ENCODE data around the gene XKR8. TPM values are rescaled to one million over a fixed set of nuclear protein-coding genes. Genes with fewer than 3 reads are reported as not detected.

The XKR8 gene
- total and polyA plus RNA-seq, 9 donors = 3.9 to 6.1 (median 5.3) TPM

GRCh38 chr1:27935721-27936120 lies 24.1 kb upstream of the XKR8 start:
- WGBS, 3 donors = 30 to 62% (median 49%) methylated on average over 8 of the region's 8 CpGs
- H3K36me3 ChIP-seq = no peaks in the 10 kb centered on the region
- H3K27me3 ChIP-seq = no peaks in the 10 kb centered on the region
- DNase-seq = no peak
- no peaks in the 10 kb centered on the region for H3K9me3 ChIP-seq
- H3K27ac ChIP-seq = no peak overlapping the region
- no peak overlapping the region for H3K4me3 ChIP-seq
- H3K4me1 ChIP-seq (ENCODE audit: insufficient read depth) = peaks cover 2% of the 10 kb centered on the region
- intact Hi-C loops (cut with DNase I) = loop anchor here in 1 of 4 donors (5.0 kb wide), 1 partner anchor 1883 kb away; no protein-coding TSS in a partner anchor
- no peak for TF ChIP-seq EP300 (IDR thresholded peaks at IDR 0.05)
- no peak for TF ChIP-seq CTCF (IDR thresholded peaks at IDR 0.05)
- no peak for TF ChIP-seq POLR2A (IDR thresholded peaks at IDR 0.05)

- H3K27me3 ChIP-seq = no peaks in the 10 kb centered on the region
- no peaks in the 10 kb centered on the region for H3K9me3 ChIP-seq
- DNase-seq = no peak
- H3K4me1 ChIP-seq (ENCODE audit: insufficient read depth) = peaks cover 2% of the 10 kb centered on the region
- H3K36me3 ChIP-seq = no peaks in the 10 kb centered on the region
- no peak overlapping the region for H3K4me3 ChIP-seq
- 39 to 85% (median 74%) methylated on average over 5 of the region's 5 CpGs for WGBS, 3 donors
- intact Hi-C loops (cut with DNase I) = loop anchor here in 1 of 4 donors (5.0 kb wide), 1 partner anchor 1884 kb away; no protein-coding TSS in a partner anchor
- H3K27ac ChIP-seq = no peak overlapping the region
- TF ChIP-seq POLR2A (IDR thresholded peaks at IDR 0.05) (no peak), CTCF (IDR thresholded peaks at IDR 0.05) (no peak), EP300 (IDR thresholded peaks at IDR 0.05) (no peak)
These were observed 23.4 kb upstream of the XKR8 start for GRCh38 chr1:27936370-27936769.

- intact Hi-C loops (cut with DNase I) = loop anchor here in 1 of 4 donors (5.0 kb wide), 1 partner anchor 1885 kb away; no protein-coding TSS in a partner anchor
- TF ChIP-seq POLR2A (IDR thresholded peaks at IDR 0.05) (no peak), CTCF (IDR thresholded peaks at IDR 0.05) (no peak), EP300 (IDR thresholded peaks at IDR 0.05) (no peak)
- no peak for DNase-seq
- no peak overlapping the region for H3K4me3 ChIP-seq
- peaks cover 2% of the 10 kb centered on the region for H3K4me1 ChIP-seq (ENCODE audit: insufficient read depth)
- H3K36me3 ChIP-seq = no peaks in the 10 kb centered on the region
- no peak overlapping the region for H3K27ac ChIP-seq
- no peaks in the 10 kb centered on the region for H3K27me3 ChIP-seq
- no peaks in the 10 kb centered on the region for H3K9me3 ChIP-seq
- WGBS, 3 donors = 49 to 73% (median 64%) methylated on average over 1 of the region's 1 CpG
These were observed 22.3 kb upstream of the XKR8 start for GRCh38 chr1:27937524-27937836.

- TF ChIP-seq CTCF (IDR thresholded peaks at IDR 0.05) = no peak
- TF ChIP-seq EP300 (IDR thresholded peaks at IDR 0.05) = no peak
- TF ChIP-seq POLR2A (IDR thresholded peaks at IDR 0.05) = no peak
- H3K4me1 ChIP-seq (ENCODE audit: insufficient read depth) = peaks cover 2% of the 10 kb centered on the region
- H3K27ac ChIP-seq = no peak overlapping the region
- WGBS, 3 donors = 82 to 85% (median 85%) methylated on average over 4 of the region's 4 CpGs
- intact Hi-C loops (cut with DNase I) = loop anchor here in 1 of 4 donors (5.0 kb wide), 1 partner anchor 1886 kb away; no protein-coding TSS in a partner anchor
- no peaks in the 10 kb centered on the region for H3K27me3 ChIP-seq
- no peaks in the 10 kb centered on the region for H3K36me3 ChIP-seq
- no peaks in the 10 kb centered on the region for H3K9me3 ChIP-seq
- DNase-seq = no peak
- no peak overlapping the region for H3K4me3 ChIP-seq
These were observed 21.3 kb upstream of the XKR8 start for GRCh38 chr1:27938488-27938887.
